Measurements from ENCODE around the gene PLEKHA1. TPM values are rescaled to one million over a fixed set of nuclear protein-coding genes. Genes with fewer than 3 reads are reported as not detected.

PLEKHA1 gene
- total RNA-seq, 3 donors from 2014 or later = 24.2 to 38.9 (median 26.2) TPM

- TF ChIP-seq POLR2AphosphoS5 (IDR thresholded peaks at IDR 0.05) = no peak
- TF ChIP-seq POLR2A (IDR thresholded peaks at IDR 0.05) = no peak
- no peak for TF ChIP-seq CTCF (IDR thresholded peaks at IDR 0.05)
- peak overlapping the region in 1 of 2 donors; percentile 3 for H3K27ac ChIP-seq
- intact Hi-C loops (cut with DNase I; ENCODE audit: low total_unique reads) = no loop called here
- no peaks in the 10 kb centered on the region for H3K36me3 ChIP-seq
- H3K9me3 ChIP-seq = no peaks in the 10 kb centered on the region
- no peaks in the 10 kb centered on the region for H3K4me1 ChIP-seq
- no peaks in the 10 kb centered on the region for H3K27me3 ChIP-seq
- no peak overlapping the region for H3K4me3 ChIP-seq
- no peak for DNase-seq (ENCODE audit: low spot score in 2 of 2)
Observed at GRCh38 chr10:122471531-122472177, 97.1 kb downstream of the PLEKHA1 start.

- no peak for DNase-seq (ENCODE audit: low spot score in 2 of 2)
- TF ChIP-seq CTCF (IDR thresholded peaks at IDR 0.05) = no peak
- no peak for TF ChIP-seq POLR2A (IDR thresholded peaks at IDR 0.05)
- TF ChIP-seq POLR2AphosphoS5 (IDR thresholded peaks at IDR 0.05) = no peak
- intact Hi-C loops (cut with DNase I; ENCODE audit: low total_unique reads) = no loop called here
- no peaks in the 10 kb centered on the region for H3K9me3 ChIP-seq
- H3K4me3 ChIP-seq = no peak overlapping the region
- H3K36me3 ChIP-seq = no peaks in the 10 kb centered on the region
- no peak overlapping the region for H3K27ac ChIP-seq
- no peaks in the 10 kb centered on the region for H3K27me3 ChIP-seq
- no peaks in the 10 kb centered on the region for H3K4me1 ChIP-seq
Observed at GRCh38 chr10:122473116-122473515, 98.6 kb downstream of the PLEKHA1 start.

- H3K27ac ChIP-seq = peak overlapping the region in 1 of 2 donors; percentile 68
- H3K36me3 ChIP-seq = no peaks in the 10 kb centered on the region
- peaks cover 0 to 3% of the 10 kb centered on the region in 2 donors for H3K4me1 ChIP-seq
- intact Hi-C loops (cut with DNase I; ENCODE audit: low total_unique reads) = no loop called here
- no peak overlapping the region for H3K4me3 ChIP-seq
- H3K9me3 ChIP-seq = no peaks in the 10 kb centered on the region
- DNase-seq (ENCODE audit: low spot score in 2 of 2) = no peak
- no peaks in the 10 kb centered on the region for H3K27me3 ChIP-seq
- no peak for TF ChIP-seq POLR2AphosphoS5 (IDR thresholded peaks at IDR 0.05)
- no peak for TF ChIP-seq CTCF (IDR thresholded peaks at IDR 0.05)
- no peak for TF ChIP-seq POLR2A (IDR thresholded peaks at IDR 0.05)
Observed at GRCh38 chr10:122474131-122474818, 99.8 kb downstream of the PLEKHA1 start.

GRCh38 chr10:122475100-122475499 lies 100.6 kb downstream of the PLEKHA1 start:
- H3K36me3 ChIP-seq = no peaks in the 10 kb centered on the region
- DNase-seq (ENCODE audit: low spot score in 2 of 2) = no peak
- TF ChIP-seq CTCF (IDR thresholded peaks at IDR 0.05) = no peak
- no peak for TF ChIP-seq POLR2A (IDR thresholded peaks at IDR 0.05)
- TF ChIP-seq POLR2AphosphoS5 (IDR thresholded peaks at IDR 0.05) = no peak
- peak overlapping the region; percentile 48 to 68 for H3K27ac ChIP-seq
- H3K9me3 ChIP-seq = no peaks in the 10 kb centered on the region
- H3K27me3 ChIP-seq = no peaks in the 10 kb centered on the region
- intact Hi-C loops (cut with DNase I; ENCODE audit: low total_unique reads) = no loop called here
- peak overlapping the region in 1 of 3 donors; percentile 37 for H3K4me3 ChIP-seq
- H3K4me1 ChIP-seq = peaks cover 0 to 3% of the 10 kb centered on the region in 2 donors
